GM12892 (cell line): ENCODE data around the gene ANKRD7.

Source experiments
- POLR2A ChIP-seq: IDR thresholded peaks from 2 replicates; pipeline ENCODE4 v1.6.1; 2011; ENCODE audit warnings: low read depth, low read length, control low read depth
- POLR2AphosphoS5 ChIP-seq: IDR thresholded peaks from 2 replicates; pipeline ENCODE4 v1.6.1; 2011; ENCODE audit warnings: low read depth, low read length, control low read depth
- TAF1 ChIP-seq: IDR thresholded peaks from 2 replicates; pipeline ENCODE4 v1.6.1; 2011; ENCODE audit warnings: low read depth, mild to moderate bottlenecking, control low read depth, low read length, borderline replicate concordance

GRCh38 chr7:118233799-118234198, 9.3 kb downstream of the ANKRD7 start:
- no peak for TF ChIP-seq POLR2AphosphoS5
- no peak for TF ChIP-seq POLR2A
- TF ChIP-seq TAF1: no peak
